Peyer's patch (tissue), 4 donors: ENCODE data around the gene LRRC45.

Experiments used
- CTCF ChIP-seq, 6 experiments: fragments of 450-650 bp in 4 of 6; fragments of 200-600 bp in 2 of 6; sonication (generic) in 1 of 6; IDR thresholded peaks; one replicate each; pipeline ENCODE4 v1.5.1; 2017 to 2019; ENCODE audit warnings: antibody characterized with exemption in 6 of 6, mild to moderate bottlenecking in 3 of 6, moderate library complexity in 1 of 6
- POLR2A ChIP-seq, 2 donors: fragments of 450-650 bp; IDR thresholded peaks; one replicate each; pipeline ENCODE4 v1.5.1; 2017; ENCODE audit warnings: antibody characterized with exemption in 2 of 2, mild to moderate bottlenecking in 2 of 2, moderate library complexity in 2 of 2

GRCh38 chr17:82064433-82065192 lies 41.5 kb downstream of the LRRC45 start:
- TF ChIP-seq POLR2A (IDR thresholded peaks at IDR 0.05) (no peak), CTCF (IDR thresholded peaks at IDR 0.05) (no peak)
